HG02759 (cell line): Measurements from ENCODE around the gene SEC14L1.
A peak's percentile ranks its signal among the peaks of the same experiment; 100 is the strongest.
"Not testable (repeated sequence)": the region's sequence is repeated elsewhere in the genome, so short reads cannot be mapped to it uniquely, and the experiment has no call there.

Source experiments
- ATAC-seq: cut with Tn5 transposase; IDR thresholded peaks from one replicate; pipeline ENCODE4 v1.9.1; 2021; ENCODE audit warnings: mild to moderate bottlenecking, moderate library complexity; ENCODE audit not compliant: unreplicated experiment

The SEC14L1 gene

GRCh38 chr17:77140878-77141767, at the start of gene SEC14L1:
SEC14L1 (plus strand) TSS chr17:77140969; CDS start chr17:77143597, 2,628 bp downstream.
- ATAC-seq, result no peak

DNA sequence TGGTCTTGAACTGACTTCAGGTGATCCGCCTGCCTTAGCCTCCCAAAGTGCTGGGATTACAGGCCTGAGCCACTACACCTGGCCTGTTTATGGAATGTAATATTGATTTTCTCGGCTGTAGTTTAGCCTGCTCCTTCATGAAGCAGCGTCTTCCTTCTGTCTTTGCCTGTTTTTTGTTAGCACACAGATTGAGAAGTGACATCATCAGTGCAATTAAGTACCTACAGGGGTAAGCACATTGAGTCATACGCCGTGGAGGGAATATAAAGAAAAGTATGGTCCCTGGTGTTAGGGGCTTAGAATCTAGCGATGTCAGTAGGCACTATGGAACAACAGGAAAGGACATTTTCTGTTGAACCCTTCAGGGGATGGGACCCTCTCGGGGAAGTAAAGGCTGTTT, 48.7 kb upstream of the SEC14L1 start:
- no peak for ATAC-seq

DNA sequence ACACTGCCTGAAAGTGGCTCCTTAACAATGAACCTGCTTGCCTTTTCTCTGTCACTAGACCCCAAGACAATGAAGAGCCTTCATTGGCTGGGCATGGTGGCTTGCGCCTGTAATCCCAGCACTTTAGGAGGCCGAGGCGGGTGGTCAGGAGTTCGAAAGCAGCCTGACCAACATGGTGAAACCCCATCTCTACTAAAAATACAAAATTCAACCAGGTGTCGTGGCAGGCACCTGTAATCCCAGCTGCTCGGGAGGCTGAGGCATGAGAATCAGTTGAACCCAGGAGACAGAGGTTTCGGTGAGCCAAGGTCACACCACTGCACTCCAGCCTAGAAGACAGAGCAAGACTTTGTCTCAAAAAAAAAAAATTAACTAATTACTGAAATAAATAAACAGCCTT, 45.3 kb upstream of the SEC14L1 start:
- ATAC-seq, result no peak

DNA sequence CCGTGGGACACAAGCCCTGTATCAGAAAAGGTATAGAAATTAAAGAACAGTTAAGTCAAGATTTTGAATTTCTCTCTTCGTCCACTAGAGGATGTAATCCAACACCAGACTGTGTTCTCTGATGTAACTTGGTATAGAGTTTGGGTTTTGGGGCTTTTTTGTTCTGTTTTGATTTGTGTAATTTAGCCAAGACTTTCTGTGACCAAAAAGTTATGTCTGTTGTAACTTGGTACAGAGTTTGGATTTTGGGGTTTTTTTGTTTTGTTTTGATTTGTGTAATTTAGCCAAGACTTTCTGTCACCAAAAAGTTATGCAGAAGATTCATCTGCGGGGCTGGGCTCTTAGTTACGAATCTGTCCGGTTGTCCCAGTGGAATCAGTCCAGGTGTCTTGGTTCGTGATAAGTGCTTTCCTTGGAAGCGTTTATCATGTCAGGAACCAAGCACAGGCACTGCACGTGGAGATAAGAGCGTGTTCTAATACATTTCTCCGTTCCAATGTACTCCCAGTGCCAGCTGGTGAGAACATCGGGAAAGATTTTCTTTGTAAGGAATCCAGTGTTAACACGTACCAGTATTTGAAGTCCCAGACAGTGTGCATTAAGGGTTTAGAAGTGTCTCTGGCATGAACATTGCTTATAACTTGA, 44.1 kb upstream of the SEC14L1 start:
- ATAC-seq, result no peak

DNA sequence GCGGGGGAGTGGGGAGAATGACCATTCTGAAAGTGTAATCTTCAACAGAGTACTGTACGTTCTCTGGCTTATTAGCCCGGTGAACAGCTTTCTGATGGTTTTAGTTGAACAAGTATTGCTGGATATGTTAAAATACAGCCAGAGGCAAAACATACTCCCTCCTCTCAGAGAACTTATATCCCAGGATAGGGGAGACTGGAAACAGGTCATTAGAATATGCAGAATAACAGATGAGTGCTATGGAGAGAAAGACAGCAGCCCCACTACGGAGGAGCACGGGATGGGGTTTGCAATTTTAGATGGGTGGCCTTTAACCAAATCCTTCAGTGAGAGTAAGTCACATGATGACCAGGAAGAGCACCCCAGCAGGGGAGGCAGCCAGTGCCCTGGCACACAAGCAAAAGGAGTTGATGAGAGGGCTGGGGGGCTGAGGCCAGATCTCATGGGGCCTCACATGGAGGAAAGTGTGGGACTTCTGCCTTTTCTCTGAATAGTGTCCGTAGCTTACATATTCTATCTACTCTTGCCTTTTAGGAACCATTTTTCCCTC, 43.1 kb upstream of the SEC14L1 start:
- no peak for ATAC-seq

- ATAC-seq, result no peak
Observed at GRCh38 chr17:77098884-77099545, 41.8 kb upstream of the SEC14L1 start.

- no peak for ATAC-seq
Observed at GRCh38 chr17:77099997-77100396, 40.8 kb upstream of the SEC14L1 start.

DNA sequence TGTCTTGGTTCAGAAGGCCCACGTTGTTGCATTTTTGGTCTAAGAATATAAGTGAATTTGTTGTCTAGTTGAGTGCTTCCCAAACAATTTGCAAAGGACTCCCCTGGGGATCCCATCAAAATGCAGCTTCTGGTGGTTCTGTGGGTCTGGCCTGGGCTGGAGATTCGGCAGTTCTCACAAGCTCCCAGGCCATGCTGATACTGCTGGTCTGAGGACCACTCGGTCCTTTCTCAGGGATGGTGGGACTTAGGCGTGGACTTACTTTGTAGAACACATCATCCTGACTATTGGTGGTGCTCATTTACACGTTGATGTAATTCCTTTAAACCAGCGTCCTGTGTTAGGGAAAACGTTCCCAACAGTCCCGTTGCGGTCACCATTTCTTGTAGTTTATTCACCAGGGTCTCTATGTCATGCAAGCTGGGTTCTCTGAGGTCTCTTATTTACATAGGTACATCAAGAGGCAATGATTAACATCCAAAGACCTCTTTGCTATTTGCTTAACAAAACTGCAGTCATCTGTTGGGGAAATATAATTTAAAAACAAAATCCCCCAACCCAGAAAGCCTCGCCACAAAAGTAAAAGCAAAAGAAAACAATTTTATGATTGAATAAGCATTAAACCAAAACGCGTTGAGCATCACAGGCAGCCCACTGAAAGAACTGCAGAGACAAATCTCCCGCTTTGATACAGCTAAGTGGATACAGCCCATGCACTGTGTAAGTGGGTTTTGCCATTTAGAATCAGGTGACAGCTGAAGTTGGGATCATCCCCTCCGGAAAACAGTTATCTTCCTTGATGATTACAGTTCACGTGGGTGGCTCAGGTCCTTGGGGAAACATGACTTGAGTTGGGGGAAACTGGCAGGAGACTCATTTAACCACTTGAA, 39.0 kb upstream of the SEC14L1 start:
- no peak for ATAC-seq

- not testable (repeated sequence) for ATAC-seq
Observed at GRCh38 chr17:77102411-77103134, 38.2 kb upstream of the SEC14L1 start.

- no peak for ATAC-seq
Observed at GRCh38 chr17:77105706-77106105, 35.1 kb upstream of the SEC14L1 start.

- ATAC-seq, result no peak
Observed at GRCh38 chr17:77106874-77107358, 33.9 kb upstream of the SEC14L1 start.

DNA sequence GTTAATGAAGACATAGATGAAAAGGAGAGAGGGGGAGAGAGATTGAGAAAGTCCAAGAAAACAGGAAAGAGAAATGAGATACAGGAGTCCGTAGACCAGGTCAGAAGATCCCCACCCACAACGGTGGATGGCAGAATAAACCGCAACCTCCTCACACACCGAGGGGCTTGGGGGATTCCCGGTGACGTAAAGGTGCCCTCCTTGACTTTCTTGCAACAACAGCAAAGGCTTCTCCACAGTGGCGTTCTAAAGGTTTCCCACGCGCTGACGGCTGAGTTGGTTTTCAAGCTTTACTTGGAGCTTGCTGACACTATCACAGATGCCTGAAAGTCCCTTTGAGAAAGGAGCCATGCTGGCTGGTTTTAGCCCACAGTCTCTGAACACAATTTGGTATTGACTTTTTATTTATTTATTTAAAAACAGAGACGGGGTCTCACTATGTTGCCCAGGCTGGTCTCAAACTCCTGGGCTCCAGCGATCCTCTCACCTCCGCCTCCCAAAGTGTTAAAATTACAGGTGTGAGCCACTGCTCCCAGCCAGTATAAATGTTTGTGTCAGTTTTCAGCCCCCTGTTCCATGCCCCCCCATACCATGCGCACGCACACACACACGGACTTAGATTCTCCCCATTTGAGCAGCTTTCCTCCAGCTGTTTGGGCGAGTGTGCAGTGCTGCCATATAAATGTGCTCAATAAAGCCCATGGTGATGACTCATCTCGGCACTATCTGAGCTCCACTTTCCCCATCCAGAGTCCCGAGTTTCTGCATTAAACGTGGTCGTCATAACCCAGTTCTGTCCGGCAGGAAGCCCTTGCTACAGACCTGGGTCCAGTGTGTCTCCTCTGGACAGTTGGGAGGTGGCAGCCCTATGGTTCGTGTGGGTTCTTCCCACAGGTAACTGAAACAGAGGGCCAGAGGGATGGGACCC, 33.0 kb upstream of the SEC14L1 start:
- peak; percentile 61 for ATAC-seq

- no peak for ATAC-seq
Observed at GRCh38 chr17:77109159-77109759, 31.5 kb upstream of the SEC14L1 start.

- ATAC-seq, result no peak
Observed at GRCh38 chr17:77109764-77110359, 30.9 kb upstream of the SEC14L1 start.

DNA sequence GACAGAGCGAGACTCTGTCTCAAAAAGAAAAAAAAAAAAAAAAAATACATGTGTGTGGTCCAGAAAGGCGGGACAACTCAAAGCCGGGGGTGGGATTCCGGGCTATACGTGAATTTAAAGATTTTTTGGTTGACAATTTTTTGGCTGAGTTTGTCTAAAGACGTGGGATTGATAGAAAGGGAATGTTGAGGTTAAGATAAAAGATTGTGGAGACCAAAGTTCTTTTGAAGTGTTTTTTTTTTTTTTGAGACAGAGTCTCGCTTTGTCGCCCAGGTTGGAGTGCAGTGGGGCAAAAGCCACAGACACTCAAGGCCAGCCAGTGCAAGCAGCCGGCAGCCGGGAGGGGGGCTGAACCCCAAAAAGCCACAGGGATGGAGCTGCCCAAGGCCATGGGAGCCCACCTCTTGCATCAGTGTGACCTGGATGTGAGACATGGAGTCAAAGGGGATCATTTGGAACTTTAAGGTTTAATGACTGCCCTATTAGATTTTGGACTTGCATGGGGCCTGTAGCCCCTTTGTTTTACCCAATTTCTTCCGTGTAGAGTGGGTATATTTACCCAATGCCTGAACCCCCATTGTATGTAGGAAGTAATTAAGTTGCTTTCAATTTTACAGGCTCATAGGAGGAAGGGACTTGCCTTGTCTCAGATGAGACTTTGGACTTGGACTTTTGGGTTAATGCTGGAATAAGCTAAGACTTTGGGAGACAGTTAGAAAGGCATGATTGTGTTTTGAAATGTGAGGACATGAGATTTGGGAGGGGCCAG, 29.4 kb upstream of the SEC14L1 start:
- ATAC-seq, result not testable (repeated sequence)

DNA sequence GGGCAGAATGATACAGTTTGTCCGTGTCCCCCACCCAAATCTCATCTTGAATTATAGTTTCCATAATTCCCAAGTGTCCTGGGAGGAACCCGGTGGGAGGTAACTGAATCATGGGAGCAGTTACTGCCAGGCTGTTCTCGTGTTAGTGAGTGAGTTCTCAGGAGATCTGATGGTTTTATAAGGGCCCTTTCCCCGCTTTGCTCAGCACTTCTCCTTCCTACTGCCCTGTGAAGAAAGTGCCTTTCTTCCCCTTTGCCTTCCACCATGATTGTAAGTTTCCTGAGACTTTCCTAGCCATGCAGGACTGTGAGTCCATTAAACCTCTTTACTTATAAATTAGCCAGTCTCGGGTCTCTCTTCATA, 28.9 kb upstream of the SEC14L1 start:
- ATAC-seq, result no peak

GRCh38 chr17:77115510-77115909, 25.3 kb upstream of the SEC14L1 start:
- ATAC-seq, result no peak
